GM21825 (cell line): ENCODE data around the gene PLCH1.
"Not testable (repeated sequence)": the region's sequence is repeated elsewhere in the genome, so short reads cannot be mapped to it uniquely, and the experiment has no call there.

Experiments used
- ATAC-seq: cut with Tn5 transposase; IDR thresholded peaks from one replicate; pipeline ENCODE4 v1.9.1; 2021; ENCODE audit warnings: mild to moderate bottlenecking, moderate library complexity; ENCODE audit not compliant: unreplicated experiment

PLCH1 gene

GRCh38 chr3:155651489-155652218, 93.2 kb downstream of the PLCH1 start:
- no peak for ATAC-seq

- ATAC-seq, result no peak
These were observed 96.8 kb downstream of the PLCH1 start for GRCh38 chr3:155648013-155648591.

GRCh38 chr3:155647206-155647605, 97.7 kb downstream of the PLCH1 start:
- ATAC-seq, result no peak

- ATAC-seq, result no peak
These were observed 98.2 kb downstream of the PLCH1 start for GRCh38 chr3:155646669-155647068.

GRCh38 chr3:155646128-155646527, 98.7 kb downstream of the PLCH1 start:
- ATAC-seq, result no peak

- ATAC-seq, result no peak
These were observed 101.2 kb downstream of the PLCH1 start for GRCh38 chr3:155643581-155644165.

- ATAC-seq, result no peak
These were observed 102.9 kb downstream of the PLCH1 start for GRCh38 chr3:155641956-155642355.

GRCh38 chr3:155640098-155640497, 104.8 kb downstream of the PLCH1 start:
- no peak for ATAC-seq

- ATAC-seq, result no peak
These were observed 105.3 kb downstream of the PLCH1 start for GRCh38 chr3:155639462-155640055.

GRCh38 chr3:155638461-155638860, 106.4 kb downstream of the PLCH1 start:
- not testable (repeated sequence) for ATAC-seq

GRCh38 chr3:155637567-155637966, 107.3 kb downstream of the PLCH1 start:
- no peak for ATAC-seq

GRCh38 chr3:155635056-155635455, 109.8 kb downstream of the PLCH1 start:
- ATAC-seq, result no peak

GRCh38 chr3:155634121-155634719, 110.7 kb downstream of the PLCH1 start:
- ATAC-seq, result no peak

- no peak for ATAC-seq
These were observed 113.4 kb downstream of the PLCH1 start for GRCh38 chr3:155631323-155632019.

- ATAC-seq, result no peak
These were observed 115.3 kb downstream of the PLCH1 start for GRCh38 chr3:155629556-155629955.

- ATAC-seq, result no peak
These were observed 115.8 kb downstream of the PLCH1 start for GRCh38 chr3:155629056-155629455.

- not testable (repeated sequence) for ATAC-seq
These were observed 122.2 kb downstream of the PLCH1 start for GRCh38 chr3:155622647-155623046.

- ATAC-seq, result not testable (repeated sequence)
These were observed 124.3 kb downstream of the PLCH1 start for GRCh38 chr3:155620552-155620951.

- no peak for ATAC-seq
These were observed 125.6 kb downstream of the PLCH1 start for GRCh38 chr3:155619118-155619915.

- no peak for ATAC-seq
These were observed 126.3 kb downstream of the PLCH1 start for GRCh38 chr3:155618543-155618942.
